ENCODE results near the gene ATXN7.

ATXN7 gene

DNA sequence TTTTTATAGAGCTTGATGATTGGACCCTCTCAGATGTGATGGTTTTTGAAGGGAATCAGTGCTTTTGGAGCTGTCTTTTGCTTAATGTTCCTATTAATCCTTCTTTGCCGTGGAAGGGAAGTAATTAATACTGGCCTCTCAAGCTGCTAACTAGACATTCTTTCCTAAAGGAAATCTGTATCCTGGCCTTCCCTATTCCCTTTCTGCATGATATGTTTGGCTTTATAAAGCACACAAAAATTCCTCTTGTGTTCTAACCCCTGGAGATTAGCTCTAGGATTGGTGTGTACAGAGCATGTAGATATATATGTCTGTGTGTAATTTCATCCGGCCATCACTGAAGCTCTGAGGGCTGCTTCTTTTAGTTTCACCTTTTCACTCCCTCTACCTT, 6.9 kb downstream of the ATXN7 start:
- Histone ChIP-seq H3K27ac (ENCODE audit: low read length) (no peak overlapping the region), H3K4me1 (ENCODE audit: low read length) (0 out of 2 replicates have a peak, but pooled peaks cover 2% of the 10 kb centered on the region), H4K20me1 (ENCODE audit: insufficient read depth, low read length) (no peaks in the 10 kb centered on the region), H3K27me3 (replicated peaks; ENCODE audit: insufficient read depth, low read length) (no peaks in the 10 kb centered on the region), H3K79me2 (ENCODE audit: low read length) (peaks cover 91% of the 10 kb centered on the region), H3K9me2 (replicated peaks; ENCODE audit: insufficient read depth, low read length) (no peaks in the 10 kb centered on the region), H3K4me2 (ENCODE audit: low read depth, low read length) (no peak overlapping the region), H2AFZ (ENCODE audit: low read length) (no peak overlapping the region), H3K4me3 (ENCODE audit: low read length) (no peak overlapping the region), H3K9ac (ENCODE audit: low read length) (no peak overlapping the region), H3K36me3 (replicated peaks; ENCODE audit: insufficient read depth, low read length) (no peaks in the 10 kb centered on the region), H3F3A (ENCODE audit: insufficient read depth, low read length) (no peaks in the 10 kb centered on the region), H3K9me3 (replicated peaks; ENCODE audit: insufficient read depth, low read length) (no peaks in the 10 kb centered on the region)
- TF ChIP-seq EZH2 (optimal IDR thresholded peaks at IDR 0.05; ENCODE audit: low read depth, low read length) (no peak), EZH2phosphoT487 (IDR thresholded peaks at IDR 0.05; ENCODE audit: low read length) (no peak)
- TF ChIP-seq, protein P1, sequence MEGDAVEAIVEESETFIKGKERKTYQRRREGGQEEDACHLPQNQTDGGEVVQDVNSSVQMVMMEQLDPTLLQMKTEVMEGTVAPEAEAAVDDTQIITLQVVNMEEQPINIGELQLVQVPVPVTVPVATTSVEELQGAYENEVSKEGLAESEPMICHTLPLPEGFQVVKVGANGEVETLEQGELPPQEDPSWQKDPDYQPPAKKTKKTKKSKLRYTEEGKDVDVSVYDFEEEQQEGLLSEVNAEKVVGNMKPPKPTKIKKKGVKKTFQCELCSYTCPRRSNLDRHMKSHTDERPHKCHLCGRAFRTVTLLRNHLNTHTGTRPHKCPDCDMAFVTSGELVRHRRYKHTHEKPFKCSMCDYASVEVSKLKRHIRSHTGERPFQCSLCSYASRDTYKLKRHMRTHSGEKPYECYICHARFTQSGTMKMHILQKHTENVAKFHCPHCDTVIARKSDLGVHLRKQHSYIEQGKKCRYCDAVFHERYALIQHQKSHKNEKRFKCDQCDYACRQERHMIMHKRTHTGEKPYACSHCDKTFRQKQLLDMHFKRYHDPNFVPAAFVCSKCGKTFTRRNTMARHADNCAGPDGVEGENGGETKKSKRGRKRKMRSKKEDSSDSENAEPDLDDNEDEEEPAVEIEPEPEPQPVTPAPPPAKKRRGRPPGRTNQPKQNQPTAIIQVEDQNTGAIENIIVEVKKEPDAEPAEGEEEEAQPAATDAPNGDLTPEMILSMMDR (IDR thresholded peaks at IDR 0.05; ENCODE audit: low read length): no peak
- DNase-seq: no peak

DNA sequence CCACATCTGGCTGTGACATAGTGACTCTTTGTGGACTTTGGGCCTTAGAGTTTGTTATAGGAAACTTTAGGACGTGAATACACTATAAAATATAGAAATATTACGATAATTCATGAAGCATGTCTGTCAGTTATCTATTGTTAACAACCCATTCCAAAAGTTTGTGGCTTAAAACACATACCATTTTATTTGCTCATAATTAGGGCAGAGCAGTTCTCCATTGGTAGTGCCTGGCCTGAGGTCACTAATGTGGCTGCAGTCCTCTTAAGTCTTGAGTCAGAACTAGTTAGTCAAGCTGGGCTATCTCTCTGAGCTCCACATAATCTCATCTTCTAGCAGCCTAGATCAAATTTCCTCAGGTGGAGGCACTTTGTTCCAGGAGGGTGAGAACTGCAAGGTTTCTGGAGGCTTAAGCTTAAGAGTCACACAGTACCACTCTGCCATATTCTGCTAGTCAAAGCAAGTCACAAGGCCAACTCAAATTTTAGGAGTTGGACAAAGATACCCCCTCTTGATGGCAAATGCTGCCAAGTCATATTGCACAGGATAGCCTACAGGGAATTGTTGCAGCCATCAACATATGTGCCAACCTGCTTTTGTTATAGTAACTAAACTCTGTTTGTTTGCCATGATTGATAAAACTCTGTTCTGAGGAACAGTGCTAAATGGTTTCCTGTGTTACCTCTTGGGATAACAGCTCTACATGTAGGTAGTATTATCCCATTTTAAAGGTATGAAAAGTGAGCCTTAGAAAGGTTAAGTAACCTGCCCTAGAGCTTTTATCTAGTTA, 8.7 kb downstream of the ATXN7 start:
- TF ChIP-seq EZH2phosphoT487 (IDR thresholded peaks at IDR 0.05; ENCODE audit: low read length) (no peak), EZH2 (optimal IDR thresholded peaks at IDR 0.05; ENCODE audit: low read depth, low read length) (no peak)
- TF ChIP-seq, protein P1 (IDR thresholded peaks at IDR 0.05; ENCODE audit: low read length): no peak
- Histone ChIP-seq H3K4me2 (ENCODE audit: low read depth, low read length) (no peak overlapping the region), H3K27ac (ENCODE audit: low read length) (no peak overlapping the region), H3K27me3 (replicated peaks; ENCODE audit: insufficient read depth, low read length) (no peaks in the 10 kb centered on the region), H4K20me1 (ENCODE audit: insufficient read depth, low read length) (no peaks in the 10 kb centered on the region), H3K9me2 (replicated peaks; ENCODE audit: insufficient read depth, low read length) (no peaks in the 10 kb centered on the region), H3K9me3 (replicated peaks; ENCODE audit: insufficient read depth, low read length) (no peaks in the 10 kb centered on the region), H3F3A (ENCODE audit: insufficient read depth, low read length) (no peaks in the 10 kb centered on the region; the same call in 1 of the 2 replicates), H3K36me3 (replicated peaks; ENCODE audit: insufficient read depth, low read length) (no peaks in the 10 kb centered on the region), H3K9ac (ENCODE audit: low read length) (no peak overlapping the region), H2AFZ (ENCODE audit: low read length) (no peak overlapping the region), H3K79me2 (ENCODE audit: low read length) (peaks cover 88% of the 10 kb centered on the region), H3K4me1 (ENCODE audit: low read length) (peaks cover 8% of the 10 kb centered on the region), H3K4me3 (ENCODE audit: low read length) (no peak overlapping the region)
- DNase-seq: no peak

DNA sequence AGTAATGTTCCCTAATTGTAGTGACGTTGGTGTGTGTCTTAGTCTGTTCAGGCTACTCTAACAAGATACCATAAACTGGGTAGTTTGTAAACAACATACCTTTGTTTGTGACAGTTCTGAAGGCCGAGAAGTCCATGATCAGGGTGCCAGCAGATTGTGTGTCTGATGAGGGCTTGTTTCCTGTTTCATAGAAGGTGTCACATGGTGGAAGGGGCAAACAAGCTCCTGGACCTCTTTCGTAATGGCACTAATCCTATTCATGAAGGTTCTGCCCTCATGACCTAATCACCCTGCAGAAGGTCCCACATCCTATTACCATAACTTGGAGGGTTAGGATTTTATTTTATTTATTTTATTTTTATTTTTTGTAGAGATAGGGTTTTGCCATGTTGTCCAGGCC, 11.1 kb downstream of the ATXN7 start:
- peaks cover 18% of the 10 kb centered on the region for H3F3A ChIP-seq (ENCODE audit: insufficient read depth, low read length)
- H3K4me1 ChIP-seq (ENCODE audit: low read length): peaks cover 26% of the 10 kb centered on the region
- DNase-seq: no peak
- H3K4me2 ChIP-seq (ENCODE audit: low read depth, low read length): no peak overlapping the region
- H3K79me2 ChIP-seq (ENCODE audit: low read length): peaks cover 85% of the 10 kb centered on the region
- H3K4me3 ChIP-seq (ENCODE audit: low read length): no peak overlapping the region
- no peaks in the 10 kb centered on the region for H3K9me3 ChIP-seq (replicated peaks; ENCODE audit: insufficient read depth, low read length)
- H3K9ac ChIP-seq (ENCODE audit: low read length): no peak overlapping the region
- H2AFZ ChIP-seq (ENCODE audit: low read length): no peak overlapping the region
- TF ChIP-seq EZH2phosphoT487 (IDR thresholded peaks at IDR 0.05; ENCODE audit: low read length) (no peak), EZH2 (optimal IDR thresholded peaks at IDR 0.05; ENCODE audit: low read depth, low read length) (no peak)
- TF ChIP-seq, protein P1 (IDR thresholded peaks at IDR 0.05; ENCODE audit: low read length): no peak
- H3K27me3 ChIP-seq (replicated peaks; ENCODE audit: insufficient read depth, low read length): no peaks in the 10 kb centered on the region
- H3K27ac ChIP-seq (ENCODE audit: low read length): no peak overlapping the region
- H3K9me2 ChIP-seq (replicated peaks; ENCODE audit: insufficient read depth, low read length): no peaks in the 10 kb centered on the region
- no peaks in the 10 kb centered on the region for H4K20me1 ChIP-seq (ENCODE audit: insufficient read depth, low read length)
- no peaks in the 10 kb centered on the region for H3K36me3 ChIP-seq (replicated peaks; ENCODE audit: insufficient read depth, low read length)

Measured in MM.1S (cell line).